Duodenal mucosa (tissue), 2 donors: ENCODE measurements around the gene SHROOM2.
"Not testable (repeated sequence)": the region's sequence is repeated elsewhere in the genome, so short reads cannot be mapped to it uniquely, and the experiment has no call there.

Experiments used
- H3K27ac ChIP-seq: one replicate; pipeline ENCODE4 v1.7.0; 2013; ENCODE audit warnings: low read depth, low read length
- H3K27me3 ChIP-seq, 2 donors: one replicate each; pipeline ENCODE4 v1.7.0; 2013; ENCODE audit warnings: low read length in 2 of 2, control low read depth in 1 of 2; ENCODE audit not compliant: insufficient read depth in 2 of 2, control insufficient read depth in 1 of 2
- H3K36me3 ChIP-seq, 2 donors: one replicate each; pipeline ENCODE4 v1.7.0; 2013; ENCODE audit warnings: low read length in 2 of 2, control low read depth in 1 of 2; ENCODE audit not compliant: insufficient read depth in 2 of 2, control insufficient read depth in 1 of 2
- H3K4me1 ChIP-seq, 2 donors: one replicate each; pipeline ENCODE4 v1.7.0; 2013; ENCODE audit warnings: low read length in 2 of 2, control low read depth in 1 of 2; ENCODE audit not compliant: insufficient read depth in 2 of 2, control insufficient read depth in 1 of 2
- H3K4me3 ChIP-seq, 2 donors: one replicate each; pipeline ENCODE4 v1.7.0; 2013; ENCODE audit warnings: low read length in 2 of 2, low read depth in 1 of 2
- H3K9ac ChIP-seq, 2 donors: one replicate each; pipeline ENCODE4 v1.7.0; 2013; ENCODE audit warnings: low read length in 2 of 2, low read depth in 1 of 2
- H3K9me3 ChIP-seq, 2 donors: one replicate each; pipeline ENCODE4 v1.7.0; 2013; ENCODE audit warnings: low read length in 2 of 2, control low read depth in 1 of 2; ENCODE audit not compliant: control insufficient read depth in 1 of 2

The SHROOM2 gene

GRCh38 chrX:9853307-9853706, 67.1 kb downstream of the SHROOM2 start:
- no peaks in the 10 kb centered on the region for H3K4me1 ChIP-seq
- no peak overlapping the region for H3K9ac ChIP-seq
- H3K9me3 ChIP-seq, result no peaks in the 10 kb centered on the region
- H3K27ac ChIP-seq, result no peak overlapping the region
- no peaks in the 10 kb centered on the region for H3K27me3 ChIP-seq
- no peak overlapping the region for H3K4me3 ChIP-seq
- H3K36me3 ChIP-seq, result no peaks in the 10 kb centered on the region

GRCh38 chrX:9855561-9856283, 69.5 kb downstream of the SHROOM2 start:
- no peaks in the 10 kb centered on the region for H3K4me1 ChIP-seq
- H3K27me3 ChIP-seq, result no peaks in the 10 kb centered on the region
- no peak overlapping the region for H3K4me3 ChIP-seq
- H3K36me3 ChIP-seq, result no peaks in the 10 kb centered on the region
- H3K9me3 ChIP-seq, result no peaks in the 10 kb centered on the region
- no peak overlapping the region for H3K9ac ChIP-seq
- H3K27ac ChIP-seq, result no peak overlapping the region

GRCh38 chrX:9856588-9856987, 70.4 kb downstream of the SHROOM2 start:
- H3K9me3 ChIP-seq, result no peaks in the 10 kb centered on the region
- no peak overlapping the region for H3K27ac ChIP-seq
- no peak overlapping the region for H3K4me3 ChIP-seq
- no peaks in the 10 kb centered on the region for H3K27me3 ChIP-seq
- no peaks in the 10 kb centered on the region for H3K36me3 ChIP-seq
- no peaks in the 10 kb centered on the region for H3K4me1 ChIP-seq
- H3K9ac ChIP-seq, result no peak overlapping the region

GRCh38 chrX:9857575-9858474, 71.6 kb downstream of the SHROOM2 start:
- Histone ChIP-seq H3K4me1 (no peaks in the 10 kb centered on the region), H3K27ac (no peak overlapping the region), H3K4me3 (no peak overlapping the region), H3K36me3 (no peaks in the 10 kb centered on the region), H3K27me3 (no peaks in the 10 kb centered on the region), H3K9ac (no peak overlapping the region), H3K9me3 (no peaks in the 10 kb centered on the region)

- not testable (repeated sequence) for H3K9me3 ChIP-seq, H3K27me3 ChIP-seq, H3K36me3 ChIP-seq, H3K4me1 ChIP-seq, H3K9ac ChIP-seq, H3K4me3 ChIP-seq, H3K27ac ChIP-seq
These were observed 72.5 kb downstream of the SHROOM2 start for GRCh38 chrX:9858684-9859083.

- no peak overlapping the region for H3K4me3 ChIP-seq
- no peak overlapping the region for H3K9ac ChIP-seq
- no peak overlapping the region for H3K27ac ChIP-seq
- H3K36me3 ChIP-seq, result no peaks in the 10 kb centered on the region
- H3K4me1 ChIP-seq, result no peaks in the 10 kb centered on the region
- H3K9me3 ChIP-seq, result no peaks in the 10 kb centered on the region
- H3K27me3 ChIP-seq, result no peaks in the 10 kb centered on the region
These were observed 73.7 kb downstream of the SHROOM2 start for GRCh38 chrX:9859711-9860555.

- Histone ChIP-seq H3K9me3 (no peaks in the 10 kb centered on the region), H3K36me3 (no peaks in the 10 kb centered on the region), H3K27ac (no peak overlapping the region), H3K4me1 (no peaks in the 10 kb centered on the region), H3K9ac (no peak overlapping the region), H3K27me3 (no peaks in the 10 kb centered on the region), H3K4me3 (no peak overlapping the region)
These were observed 74.6 kb downstream of the SHROOM2 start for GRCh38 chrX:9860826-9861225.

- H3K9ac ChIP-seq, result no peak overlapping the region
- no peaks in the 10 kb centered on the region for H3K27me3 ChIP-seq
- H3K4me1 ChIP-seq, result no peaks in the 10 kb centered on the region
- no peaks in the 10 kb centered on the region for H3K36me3 ChIP-seq
- H3K4me3 ChIP-seq, result no peak overlapping the region
- H3K9me3 ChIP-seq, result no peaks in the 10 kb centered on the region
- H3K27ac ChIP-seq, result no peak overlapping the region
These were observed 75.5 kb downstream of the SHROOM2 start for GRCh38 chrX:9861711-9862110.

GRCh38 chrX:9862525-9862924, 76.3 kb downstream of the SHROOM2 start:
- H3K27ac ChIP-seq, result no peak overlapping the region
- H3K4me3 ChIP-seq, result no peak overlapping the region
- H3K27me3 ChIP-seq, result no peaks in the 10 kb centered on the region
- no peaks in the 10 kb centered on the region for H3K9me3 ChIP-seq
- no peaks in the 10 kb centered on the region for H3K4me1 ChIP-seq
- H3K36me3 ChIP-seq, result no peaks in the 10 kb centered on the region
- H3K9ac ChIP-seq, result no peak overlapping the region

GRCh38 chrX:9862953-9863352, 76.7 kb downstream of the SHROOM2 start:
- H3K27me3 ChIP-seq, result no peaks in the 10 kb centered on the region
- H3K4me3 ChIP-seq, result no peak overlapping the region
- no peak overlapping the region for H3K27ac ChIP-seq
- H3K4me1 ChIP-seq, result no peaks in the 10 kb centered on the region
- no peaks in the 10 kb centered on the region for H3K9me3 ChIP-seq
- H3K9ac ChIP-seq, result no peak overlapping the region
- no peaks in the 10 kb centered on the region for H3K36me3 ChIP-seq
